SK-N-SH treated with all-trans-retinoic acid at 6 μM for 48 hours (cell line): ENCODE measurements around the gene LDHAL6B.

Source experiments
- ARNTL ChIP-seq: fragments of 450-650 bp; formaldehyde crosslinking; IDR thresholded peaks from 2 replicates; pipeline ENCODE4 v1.5.0; 2020; ENCODE audit warnings: low read depth, mild to moderate bottlenecking, moderate library complexity, borderline replicate concordance
- BACH2 ChIP-seq: fragments of 250-450 bp; sonication (Bioruptor Pico); IDR thresholded peaks from 2 replicates; pipeline ENCODE4 v1.9.0; 2021; ENCODE audit warnings: mild to moderate bottlenecking, borderline replicate concordance
- ESRRG ChIP-seq: fragments of 250-450 bp; sonication (Bioruptor Pico); IDR thresholded peaks from 2 replicates; pipeline ENCODE4 v1.6.1; 2021; ENCODE audit warnings: mild to moderate bottlenecking
- TOX ChIP-seq: fragments of 250-450 bp; sonication (Bioruptor Pico); IDR thresholded peaks from 2 replicates; pipeline ENCODE4 v1.8.0; 2021; ENCODE audit warnings: mild to moderate bottlenecking, moderate library complexity, borderline replicate concordance
- ZFP30 ChIP-seq: fragments of 450-650 bp; formaldehyde crosslinking; IDR thresholded peaks from 2 replicates; pipeline ENCODE4 v1.5.0; 2022; ENCODE audit warnings: mild to moderate bottlenecking, moderate library complexity
- TF ChIP-seq, protein P1 (sequence below): fragments of 250-450 bp; sonication (Bioruptor Pico); IDR thresholded peaks from 2 replicates; pipeline ENCODE4 v1.5.1; 2021; ENCODE audit warnings: mild to moderate bottlenecking, moderate library complexity
- TF ChIP-seq, protein P2 (sequence below): fragments of 250-450 bp; sonication (Bioruptor Pico); IDR thresholded peaks from 2 replicates; pipeline ENCODE4 v1.8.0; 2020; ENCODE audit warnings: mild to moderate bottlenecking, moderate library complexity, borderline replicate concordance

DNA sequence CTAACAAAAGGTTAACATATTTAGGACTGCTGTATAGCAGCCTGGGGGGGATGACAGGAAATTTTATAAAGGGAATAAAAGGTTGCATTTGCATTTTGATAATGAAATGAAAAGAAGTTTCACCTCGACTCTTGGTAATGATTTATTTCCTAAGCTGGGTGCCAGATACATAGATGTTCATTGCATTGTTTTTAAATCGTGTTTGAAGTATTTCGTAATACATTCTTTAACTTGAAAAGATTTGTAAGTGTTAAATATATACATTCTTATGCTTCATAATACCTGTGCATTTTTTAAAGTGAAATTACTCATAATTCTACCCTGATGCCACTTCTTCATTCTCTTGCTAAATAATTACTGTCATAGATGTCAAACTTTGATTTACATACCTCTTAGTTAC is 22.8 kb downstream of the LDHAL6B start:
- TF ChIP-seq ZFP30 (CRISPR knock-in tag) (no peak), ESRRG (CRISPR knock-in tag) (no peak), TOX (no peak), ARNTL (CRISPR knock-in tag) (no peak), BACH2 (CRISPR knock-in tag) (no peak)
- TF ChIP-seq, protein P1, sequence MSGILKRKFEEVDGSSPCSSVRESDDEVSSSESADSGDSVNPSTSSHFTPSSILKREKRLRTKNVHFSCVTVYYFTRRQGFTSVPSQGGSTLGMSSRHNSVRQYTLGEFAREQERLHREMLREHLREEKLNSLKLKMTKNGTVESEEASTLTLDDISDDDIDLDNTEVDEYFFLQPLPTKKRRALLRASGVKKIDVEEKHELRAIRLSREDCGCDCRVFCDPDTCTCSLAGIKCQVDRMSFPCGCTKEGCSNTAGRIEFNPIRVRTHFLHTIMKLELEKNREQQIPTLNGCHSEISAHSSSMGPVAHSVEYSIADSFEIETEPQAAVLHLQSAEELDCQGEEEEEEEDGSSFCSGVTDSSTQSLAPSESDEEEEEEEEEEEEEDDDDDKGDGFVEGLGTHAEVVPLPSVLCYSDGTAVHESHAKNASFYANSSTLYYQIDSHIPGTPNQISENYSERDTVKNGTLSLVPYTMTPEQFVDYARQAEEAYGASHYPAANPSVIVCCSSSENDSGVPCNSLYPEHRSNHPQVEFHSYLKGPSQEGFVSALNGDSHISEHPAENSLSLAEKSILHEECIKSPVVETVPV = no peak
- TF ChIP-seq, protein P2, sequence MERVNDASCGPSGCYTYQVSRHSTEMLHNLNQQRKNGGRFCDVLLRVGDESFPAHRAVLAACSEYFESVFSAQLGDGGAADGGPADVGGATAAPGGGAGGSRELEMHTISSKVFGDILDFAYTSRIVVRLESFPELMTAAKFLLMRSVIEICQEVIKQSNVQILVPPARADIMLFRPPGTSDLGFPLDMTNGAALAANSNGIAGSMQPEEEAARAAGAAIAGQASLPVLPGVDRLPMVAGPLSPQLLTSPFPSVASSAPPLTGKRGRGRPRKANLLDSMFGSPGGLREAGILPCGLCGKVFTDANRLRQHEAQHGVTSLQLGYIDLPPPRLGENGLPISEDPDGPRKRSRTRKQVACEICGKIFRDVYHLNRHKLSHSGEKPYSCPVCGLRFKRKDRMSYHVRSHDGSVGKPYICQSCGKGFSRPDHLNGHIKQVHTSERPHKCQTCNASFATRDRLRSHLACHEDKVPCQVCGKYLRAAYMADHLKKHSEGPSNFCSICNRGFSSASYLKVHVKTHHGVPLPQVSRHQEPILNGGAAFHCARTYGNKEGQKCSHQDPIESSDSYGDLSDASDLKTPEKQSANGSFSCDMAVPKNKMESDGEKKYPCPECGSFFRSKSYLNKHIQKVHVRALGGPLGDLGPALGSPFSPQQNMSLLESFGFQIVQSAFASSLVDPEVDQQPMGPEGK = no peak
